CD4-positive, CD25-positive, alpha-beta regulatory T cell (primary cell): ENCODE results near the gene CDKN3. TPM values are rescaled to one million over a fixed set of nuclear protein-coding genes. Genes with fewer than 3 reads are reported as not detected.
"Not testable (repeated sequence)": the region's sequence is repeated elsewhere in the genome, so short reads cannot be mapped to it uniquely, and the experiment has no call there.

ENCODE experiments used
- ATAC-seq, 2 donors: fragments of 150-1000 bp; cut with Tn5 transposase; one replicate each; pipeline ENCODE4 v1.10.0; 2021; ENCODE audit warnings: low read depth in 2 of 2, moderate number of reproducible peaks in 2 of 2, moderate library complexity in 1 of 2
- DNase-seq, 3 donors: peaks; one replicate each; pipeline versions ENCODE4 v3.0.0 to v3.0.0-alpha.2; 2012 to 2022; ENCODE audit warnings: mixed read lengths in 1 of 3
- H3K27ac ChIP-seq: one replicate; pipeline ENCODE4 v1.7.0; 2013; ENCODE audit warnings: mild to moderate bottlenecking, low read length; ENCODE audit not compliant: insufficient read depth, poor library complexity, severe bottlenecking
- H3K27me3 ChIP-seq: one replicate; pipeline ENCODE4 v1.7.0; 2013; ENCODE audit warnings: low read length; ENCODE audit not compliant: control insufficient read depth, insufficient read depth
- H3K36me3 ChIP-seq: one replicate; pipeline ENCODE4 v1.7.0; 2013; ENCODE audit warnings: mild to moderate bottlenecking, low read length, moderate library complexity; ENCODE audit not compliant: control insufficient read depth, insufficient read depth
- H3K4me1 ChIP-seq: 2 replicates; pipeline ENCODE4 v1.7.0; 2013; ENCODE audit warnings: mild to moderate bottlenecking, low read length; ENCODE audit not compliant: insufficient read depth, control insufficient read depth, poor library complexity, severe bottlenecking
- H3K4me3 ChIP-seq: one replicate; pipeline ENCODE4 v1.7.0; 2013; ENCODE audit warnings: low read depth, mild to moderate bottlenecking, low read length, moderate library complexity
- H3K9me3 ChIP-seq, 2 experiments: 1 replicate in 1 of 2; 2 replicates in 1 of 2; pipeline ENCODE4 v1.7.0; 2013; ENCODE audit warnings: low read length in 2 of 2, mild to moderate bottlenecking in 1 of 2, moderate library complexity in 1 of 2; ENCODE audit not compliant: control insufficient read depth in 2 of 2
- H3K27ac Mint-ChIP-seq, 3 donors: one replicate each; pipeline ENCODE4 v1.8.0; 2020 to 2022; ENCODE audit warnings: mild to moderate bottlenecking in 3 of 3, mixed read lengths in 3 of 3, moderate library complexity in 2 of 3
- H3K27me3 Mint-ChIP-seq: one replicate; pipeline ENCODE4 v1.8.0; 2022; ENCODE audit warnings: mild to moderate bottlenecking, mixed read lengths
- H3K36me3 Mint-ChIP-seq: one replicate; pipeline ENCODE4 v1.8.0; 2020; ENCODE audit warnings: mixed read lengths
- H3K4me1 Mint-ChIP-seq, 4 donors: one replicate each; pipeline ENCODE4 v1.8.0; 2020 to 2022; ENCODE audit warnings: mixed read lengths in 4 of 4, mild to moderate bottlenecking in 1 of 4
- H3K4me3 Mint-ChIP-seq, 4 donors: one replicate each; pipeline ENCODE4 v1.8.0; 2020 to 2022; ENCODE audit warnings: mild to moderate bottlenecking in 4 of 4, mixed read lengths in 4 of 4, moderate library complexity in 3 of 4
- H3K9me3 Mint-ChIP-seq, 7 donors: one replicate each; pipeline ENCODE4 v1.8.0; 2020 to 2022; ENCODE audit warnings: mixed read lengths in 7 of 7, mild to moderate bottlenecking in 3 of 7, moderate library complexity in 2 of 7
- polyA plus RNA-seq, 4 donors: library from polyadenylated mRNA; unstranded; fragments of 300-500 nt; fragmentation: Illumina TruSeq; gene quantifications; one replicate each; pipeline ENCODE4 v1.2.3, GENCODE V29; 2021
- total RNA-seq: library from RNA; stranded (reverse); gene quantifications from one replicate; pipeline ENCODE4 v1.2.3, GENCODE V29; 2022

CDKN3 gene
- total and polyA plus RNA-seq, 5 donors from 2014 or later = 9.3 to 20.7 (median 14.2) TPM

DNA sequence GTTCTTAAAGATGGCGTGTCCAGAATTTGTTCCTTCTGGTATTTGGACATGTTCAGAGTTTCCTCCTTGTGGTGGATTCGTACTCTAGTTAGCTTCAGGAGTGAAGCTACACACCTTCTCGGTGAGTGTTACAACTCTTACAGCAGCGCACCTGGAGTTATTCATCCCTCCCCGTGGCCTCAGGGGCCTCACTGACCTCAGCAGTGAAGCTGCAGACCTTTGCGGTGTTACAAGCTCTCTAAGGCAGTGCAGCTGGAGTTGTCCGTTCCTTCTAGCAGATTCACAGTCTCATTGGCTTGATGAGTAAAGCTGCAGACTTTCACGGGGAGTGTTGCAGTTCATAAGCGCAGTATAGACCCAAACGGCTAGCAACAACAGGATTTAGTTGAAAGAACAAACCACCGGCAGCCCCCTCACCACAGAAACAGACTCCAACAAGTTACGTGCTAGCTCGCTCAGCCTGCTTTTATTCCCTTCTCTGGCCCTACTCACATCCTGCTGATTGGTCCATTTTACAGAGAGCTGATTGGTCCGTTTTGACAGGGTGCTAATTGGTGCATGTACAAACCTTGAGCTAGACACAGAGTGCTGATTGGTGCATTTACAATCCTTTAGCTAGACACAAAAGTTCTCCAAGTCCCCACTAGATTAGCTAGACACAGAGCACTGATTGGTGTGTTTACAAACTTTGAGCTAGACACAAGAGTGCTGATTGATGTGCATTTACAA is 4.5 kb upstream of the CDKN3 start:
- H3K4me1 Mint-ChIP-seq = peaks cover 0 to 7% (median 3%) of the 10 kb centered on the region in 4 donors
- no peak overlapping the region for H3K27ac Mint-ChIP-seq
- ATAC-seq = no peak
- peaks cover 0 to 2% (median 0%) of the 10 kb centered on the region in 7 donors for H3K9me3 Mint-ChIP-seq
- Histone ChIP-seq H3K36me3 (no peaks in the 10 kb centered on the region), H3K27me3 (peaks cover 11% of the 10 kb centered on the region), H3K4me1 (peaks cover 6% of the 10 kb centered on the region), H3K27ac (no peak overlapping the region), H3K4me3 (no peak overlapping the region), H3K9me3 (no peaks in the 10 kb centered on the region)
- peaks cover 12% of the 10 kb centered on the region for H3K27me3 Mint-ChIP-seq
- DNase-seq = no peak
- no peaks in the 10 kb centered on the region for H3K36me3 Mint-ChIP-seq
- no peak overlapping the region for H3K4me3 Mint-ChIP-seq

DNA sequence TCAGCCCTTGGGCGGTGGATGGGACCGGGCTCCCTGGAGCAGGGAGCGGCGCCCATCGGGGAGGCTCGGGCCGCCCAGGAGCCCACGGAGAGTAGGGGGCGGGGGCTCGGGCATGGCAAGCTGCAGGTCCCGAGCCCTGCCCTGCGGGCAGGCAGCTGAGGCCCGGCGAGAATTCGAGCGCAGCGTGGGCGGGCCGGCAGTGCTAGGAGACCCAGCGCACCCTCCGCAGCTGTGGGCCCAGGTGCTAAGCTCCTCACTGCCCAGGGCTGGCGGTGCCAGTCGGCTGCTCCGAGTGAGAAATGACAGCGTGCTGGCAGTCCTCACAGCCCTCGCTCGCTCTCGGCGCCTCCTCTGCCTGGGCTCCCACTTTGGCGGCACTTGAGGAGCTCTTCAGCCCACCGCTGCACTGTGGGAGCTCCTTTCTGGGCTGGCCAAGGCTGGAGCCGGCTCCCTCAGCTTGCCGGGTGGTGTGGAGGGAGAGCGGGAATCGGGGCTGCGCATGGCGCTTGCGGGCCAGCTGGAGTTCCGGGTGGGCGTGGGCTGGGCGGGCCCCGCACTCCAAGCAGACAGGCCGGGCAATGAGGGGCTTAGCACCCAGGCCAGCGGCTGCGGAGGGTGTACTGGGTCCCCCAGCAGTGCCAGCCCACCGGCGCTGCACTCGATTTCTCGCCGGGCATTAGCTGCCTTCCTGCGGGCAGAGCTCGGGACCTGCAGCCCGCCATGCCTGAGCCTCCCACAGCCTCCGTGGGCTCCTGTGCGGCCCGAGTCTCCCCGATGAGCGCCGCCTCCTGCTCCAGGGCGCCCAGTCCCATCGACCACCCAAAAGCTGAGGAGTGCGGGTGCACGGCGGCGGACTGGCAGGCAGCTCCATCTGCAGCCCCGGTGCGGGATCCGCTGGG is 3.6 kb upstream of the CDKN3 start:
- H3K36me3 ChIP-seq, ATAC-seq, DNase-seq, H3K36me3 Mint-ChIP-seq, H3K27ac ChIP-seq, H3K4me3 Mint-ChIP-seq, H3K4me3 ChIP-seq, H3K9me3 Mint-ChIP-seq, H3K9me3 ChIP-seq, H3K27ac Mint-ChIP-seq, H3K27me3 ChIP-seq, H3K27me3 Mint-ChIP-seq: not testable (repeated sequence)
- peaks cover 15% of the 10 kb centered on the region for H3K4me1 ChIP-seq
- H3K4me1 Mint-ChIP-seq = peaks cover 2 to 17% (median 7%) of the 10 kb centered on the region in 4 donors

DNA sequence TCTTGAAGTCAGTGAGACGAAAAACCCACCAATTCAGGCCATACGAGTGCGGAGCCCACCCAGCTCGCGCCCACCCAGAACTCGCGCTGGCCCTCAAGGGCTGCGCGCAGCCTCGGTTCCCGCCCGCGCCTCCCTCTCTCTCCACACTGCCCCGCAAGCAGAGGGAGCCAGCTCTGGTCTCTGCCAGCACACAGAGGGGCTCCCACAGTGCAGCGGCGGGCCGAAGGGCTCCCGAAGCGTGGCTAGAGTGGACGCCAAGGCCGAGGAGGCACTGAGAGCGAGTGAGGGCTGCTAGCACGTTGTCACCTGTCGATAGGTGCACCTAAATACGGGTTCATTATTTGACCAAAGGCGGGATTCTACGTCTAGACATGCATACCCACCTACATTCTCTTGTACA is 2.2 kb upstream of the CDKN3 start:
- DNase-seq (no peak), ATAC-seq (no peak)
- H3K27me3 Mint-ChIP-seq = no peaks in the 10 kb centered on the region
- H3K27ac Mint-ChIP-seq = no peak overlapping the region
- H3K36me3 Mint-ChIP-seq = no peaks in the 10 kb centered on the region
- Histone ChIP-seq H3K27me3 (no peaks in the 10 kb centered on the region), H3K27ac (no peak overlapping the region), H3K36me3 (no peaks in the 10 kb centered on the region), H3K4me3 (no peak overlapping the region), H3K9me3 (no peaks in the 10 kb centered on the region), H3K4me1 (peaks cover 18% of the 10 kb centered on the region)
- peaks cover 7 to 27% (median 17%) of the 10 kb centered on the region in 4 donors for H3K4me1 Mint-ChIP-seq
- peak overlapping the region in 1 of 4 donors; percentile 29 for H3K4me3 Mint-ChIP-seq
- H3K9me3 Mint-ChIP-seq = no peaks in the 10 kb centered on the region

DNA sequence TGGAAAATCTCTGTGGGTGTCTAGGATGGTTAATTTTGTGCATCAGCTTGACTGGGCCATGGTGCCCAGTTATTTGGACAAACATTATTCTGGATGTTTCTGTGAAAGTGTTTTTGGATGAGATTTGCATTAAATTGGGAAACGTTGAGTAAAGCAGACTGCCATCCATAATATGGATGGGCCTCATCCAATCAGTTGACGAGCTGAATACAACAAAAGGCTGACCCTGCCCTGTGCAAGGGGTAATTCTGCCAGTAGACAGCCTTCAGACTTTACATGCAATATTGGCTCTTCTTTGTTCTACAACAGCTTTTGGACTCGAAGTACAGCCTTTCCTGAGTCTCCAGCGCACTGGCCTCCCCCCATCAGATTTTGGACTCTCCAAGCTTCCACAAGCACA is 1.5 kb upstream of the CDKN3 start:
- peak overlapping the region in 3 of 4 donors; percentile 13 to 64 (median 29) for H3K4me3 Mint-ChIP-seq

DNA sequence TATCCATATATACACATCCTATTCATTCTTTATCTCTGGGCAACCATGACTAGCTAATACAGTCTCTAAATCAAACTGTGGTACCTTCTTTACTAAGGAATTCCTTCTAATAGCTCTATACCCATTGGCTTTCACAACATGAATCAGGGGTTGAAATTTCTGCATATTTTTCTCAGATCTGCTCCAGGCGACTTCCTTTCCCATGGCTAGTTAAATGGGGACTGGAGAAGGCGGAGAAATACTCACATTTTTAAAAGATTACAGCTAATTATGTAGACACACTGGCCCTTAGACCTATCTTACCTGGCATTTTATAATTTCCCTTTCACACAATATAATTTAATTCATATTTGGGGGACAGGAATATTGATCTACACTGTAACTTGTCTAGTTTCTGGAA is 1.1 kb upstream of the CDKN3 start:
- Mint-ChIP-seq H3K27me3 (no peaks in the 10 kb centered on the region), H3K4me3 (peak overlapping the region; percentile 13 to 64 (median 40)), H3K4me1 (peaks cover 7 to 28% (median 17%) of the 10 kb centered on the region in 4 donors), H3K9me3 (no peaks in the 10 kb centered on the region), H3K36me3 (no peaks in the 10 kb centered on the region), H3K27ac (peak overlapping the region in 2 of 3 donors; percentile 2 to 70)
- Histone ChIP-seq H3K36me3 (no peaks in the 10 kb centered on the region), H3K9me3 (no peaks in the 10 kb centered on the region), H3K4me1 (peaks cover 18% of the 10 kb centered on the region), H3K27ac (no peak overlapping the region), H3K4me3 (no peak overlapping the region), H3K27me3 (no peaks in the 10 kb centered on the region)
- ATAC-seq (no peak), DNase-seq (no peak)

More for the DNA sequence above, 1.5 kb upstream of the CDKN3 start:
- H3K4me1 ChIP-seq = peaks cover 18% of the 10 kb centered on the region
- H3K4me1 Mint-ChIP-seq = peaks cover 7 to 28% (median 17%) of the 10 kb centered on the region in 4 donors
- H3K27ac ChIP-seq = no peak overlapping the region
- no peaks in the 10 kb centered on the region for H3K27me3 ChIP-seq
- peak overlapping the region in 1 of 3 donors; percentile 70 for H3K27ac Mint-ChIP-seq
- no peaks in the 10 kb centered on the region for H3K27me3 Mint-ChIP-seq
- no peak for ATAC-seq
- no peaks in the 10 kb centered on the region for H3K36me3 ChIP-seq
- no peaks in the 10 kb centered on the region for H3K9me3 Mint-ChIP-seq
- no peak for DNase-seq
- H3K4me3 ChIP-seq = no peak overlapping the region
- H3K36me3 Mint-ChIP-seq = no peaks in the 10 kb centered on the region
- H3K9me3 ChIP-seq = no peaks in the 10 kb centered on the region

DNA sequence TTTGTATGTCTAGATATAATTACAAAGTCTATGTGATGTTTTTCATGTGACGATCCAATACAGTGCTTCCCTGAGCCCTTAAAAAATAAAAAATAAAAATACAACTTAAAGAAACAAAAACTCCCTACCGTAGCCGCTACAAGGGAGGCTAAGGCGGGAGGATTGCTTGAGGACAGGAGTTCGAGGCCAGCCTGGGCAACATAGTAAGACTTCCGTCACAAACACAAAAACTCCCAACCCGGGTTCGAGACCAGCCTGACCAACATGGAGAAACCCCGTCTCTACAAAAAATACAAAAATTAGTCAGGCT is 669 bp upstream of the CDKN3 start:
- Mint-ChIP-seq H3K27ac (peak overlapping the region; percentile 7 to 91 (median 74)), H3K4me3 (peak overlapping the region; percentile 87 to 92 (median 89)), H3K36me3 (no peaks in the 10 kb centered on the region), H3K27me3 (no peaks in the 10 kb centered on the region), H3K4me1 (peaks cover 7 to 28% (median 17%) of the 10 kb centered on the region in 4 donors), H3K9me3 (no peaks in the 10 kb centered on the region)
- Histone ChIP-seq H3K4me1 (peaks cover 18% of the 10 kb centered on the region), H3K27ac (peak overlapping the region; percentile 55), H3K27me3 (no peaks in the 10 kb centered on the region), H3K9me3 (no peaks in the 10 kb centered on the region), H3K36me3 (no peaks in the 10 kb centered on the region), H3K4me3 (peak overlapping the region; percentile 57)
- DNase-seq = no peak
- ATAC-seq = no peak

DNA sequence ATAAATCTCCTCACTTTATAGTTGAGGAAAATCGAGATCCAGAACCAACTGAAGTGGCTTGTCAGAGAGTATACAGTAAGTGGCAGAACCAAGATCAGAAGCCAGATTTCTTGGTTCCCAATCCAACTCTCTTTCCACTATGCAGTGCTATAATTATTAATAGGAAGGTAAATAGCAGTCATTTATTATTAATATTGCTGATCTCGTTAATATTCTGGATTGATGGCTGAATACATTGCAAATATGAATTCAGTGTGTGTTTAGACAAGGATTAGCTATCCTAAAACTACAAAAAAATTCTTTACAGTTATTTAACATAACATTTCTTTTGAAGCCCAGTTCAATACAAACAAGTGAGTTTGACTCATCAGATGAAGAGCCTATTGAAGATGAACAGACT is 2.8 kb downstream of the CDKN3 start:
- Mint-ChIP-seq H3K36me3 (no peaks in the 10 kb centered on the region), H3K9me3 (no peaks in the 10 kb centered on the region), H3K27me3 (no peaks in the 10 kb centered on the region), H3K4me3 (peak overlapping the region in 3 of 4 donors; percentile 51 to 78 (median 52)), H3K4me1 (peaks cover 7 to 28% (median 19%) of the 10 kb centered on the region in 4 donors), H3K27ac (peak overlapping the region in 1 of 3 donors; percentile 39)
- DNase-seq (no peak), ATAC-seq (no peak)
- Histone ChIP-seq H3K27me3 (no peaks in the 10 kb centered on the region), H3K4me3 (no peak overlapping the region), H3K27ac (no peak overlapping the region), H3K4me1 (peaks cover 18% of the 10 kb centered on the region), H3K9me3 (no peaks in the 10 kb centered on the region), H3K36me3 (no peaks in the 10 kb centered on the region)
